BLaER1 treated with 17β-estradiol and CSF1 and Interleukin-3, amounts not matched to agents 10 nM and 100 nM (cell line): ENCODE results near the gene FAM199X.

Experiments
- H3K27ac ChIP-seq, 11 experiments: shearing (Covaris generic); formaldehyde crosslinking; 2 replicates each; pipeline ENCODE4 v1.8.1; 2022
- H3K27me3 ChIP-seq, 11 experiments: shearing (Covaris generic); formaldehyde crosslinking; 2 replicates each; pipeline ENCODE4 v1.8.1; 2022
- H3K36me3 ChIP-seq, 11 experiments: shearing (Covaris generic); formaldehyde crosslinking; 2 replicates each; pipeline ENCODE4 v1.8.1; 2022
- H3K4me1 ChIP-seq, 10 experiments: shearing (Covaris generic); formaldehyde crosslinking; 2 replicates each; pipeline ENCODE4 v1.8.1; 2022
- H3K4me2 ChIP-seq, 11 experiments: shearing (Covaris generic); formaldehyde crosslinking; 2 replicates each; pipeline ENCODE4 v1.8.1; 2022
- H3K4me3 ChIP-seq, 10 experiments: shearing (Covaris generic); formaldehyde crosslinking; 2 replicates each; pipeline ENCODE4 v1.8.1; 2022
- H3K9ac ChIP-seq, 11 experiments: shearing (Covaris generic); formaldehyde crosslinking; 2 replicates each; pipeline ENCODE4 v1.8.1; 2022
- H3K9me3 ChIP-seq, 11 experiments: shearing (Covaris generic); formaldehyde crosslinking; replicated peaks in 1 of 11; 2 replicates each; pipeline ENCODE4 v1.8.1; 2022
- H4K20me1 ChIP-seq, 11 experiments: shearing (Covaris generic); formaldehyde crosslinking; 2 replicates each; pipeline ENCODE4 v1.8.1; 2022
- Cebpa-rat ChIP-seq, 11 experiments: shearing (Covaris generic); IDR thresholded peaks; 2 replicates each; pipeline ENCODE4 v1.8.1; 2022

FAM199X gene

DNA sequence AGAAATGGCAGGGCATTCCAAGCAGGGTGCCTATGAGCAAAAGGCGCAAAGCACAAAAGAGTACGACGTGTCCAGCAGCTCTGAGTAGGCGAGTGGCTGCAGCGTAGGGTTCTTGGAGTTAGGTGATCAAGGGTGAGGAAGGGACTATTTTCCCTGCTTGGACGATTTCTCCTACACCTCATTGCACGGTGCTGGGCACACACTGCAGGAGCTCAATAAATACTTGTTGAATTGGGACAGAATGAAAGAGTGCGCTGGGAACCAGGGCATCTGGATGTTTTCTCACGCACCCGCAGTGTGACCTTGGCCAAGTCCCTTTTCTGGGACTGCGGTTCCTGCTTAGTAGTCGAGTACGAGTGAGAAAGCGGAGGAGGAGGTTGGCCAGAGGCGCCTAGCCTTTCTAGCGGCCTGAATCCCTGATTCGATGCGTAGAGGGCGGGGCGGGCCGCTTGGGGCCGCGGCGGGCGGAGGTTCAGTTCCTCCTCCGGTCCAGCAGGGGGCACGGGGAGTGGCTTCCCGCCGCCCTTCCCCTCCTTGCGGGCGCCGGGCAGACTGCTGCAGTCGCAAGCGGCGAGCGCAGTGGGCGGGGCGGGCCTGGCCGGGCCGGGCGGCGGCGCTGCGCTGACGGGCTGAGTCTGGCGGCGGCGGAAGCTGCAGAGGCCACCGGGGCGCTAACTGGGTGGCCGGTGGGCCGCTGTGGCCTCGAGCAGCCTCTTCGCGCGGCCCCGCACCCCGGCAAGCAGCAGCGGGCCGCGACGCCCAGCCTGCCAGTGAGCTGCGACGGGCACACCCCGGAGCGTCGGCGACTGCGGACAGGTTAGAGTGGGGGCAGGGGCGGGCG, at the start of gene FAM199X:
TSS of gene FAM199X (plus strand) at position 560 of the 841 bp plus-strand sequence. CDS start 333 bp downstream, outside the sequence.
- H3K27ac ChIP-seq: peak within 1 kb of the TSS; percentile 74 to 88 (median 80)
- H3K4me3 ChIP-seq: peak within 1 kb of the TSS; percentile 73 to 89 (median 82)
- peak within 1 kb of the TSS; percentile 76 to 89 (median 86) for H3K9ac ChIP-seq
- H4K20me1 ChIP-seq: peaks cover 0 to 36% (median 7%) of the 10 kb centered on the region in 11 experiments; a peak in 9 of 22 replicates
- peaks cover 0 to 14% (median 6%) of the 10 kb centered on the region in 11 experiments; a peak in 12 of 22 replicates for H3K9me3 ChIP-seq
- peaks cover 4 to 36% (median 17%) of the 10 kb centered on the region in 10 experiments; a peak in 15 of 20 replicates for H3K4me1 ChIP-seq
- H3K36me3 ChIP-seq: 0 out of 22 replicates have a peak, but pooled peaks cover 0 to 16% (median 0%) of the 10 kb centered on the region in 11 experiments
- H3K4me2 ChIP-seq: peak within 1 kb of the TSS; percentile 65 to 86 (median 70)
- H3K27me3 ChIP-seq: no peaks in the 10 kb centered on the region
- no peak for TF ChIP-seq Cebpa-rat (IDR thresholded peaks at IDR 0.05)

DNA sequence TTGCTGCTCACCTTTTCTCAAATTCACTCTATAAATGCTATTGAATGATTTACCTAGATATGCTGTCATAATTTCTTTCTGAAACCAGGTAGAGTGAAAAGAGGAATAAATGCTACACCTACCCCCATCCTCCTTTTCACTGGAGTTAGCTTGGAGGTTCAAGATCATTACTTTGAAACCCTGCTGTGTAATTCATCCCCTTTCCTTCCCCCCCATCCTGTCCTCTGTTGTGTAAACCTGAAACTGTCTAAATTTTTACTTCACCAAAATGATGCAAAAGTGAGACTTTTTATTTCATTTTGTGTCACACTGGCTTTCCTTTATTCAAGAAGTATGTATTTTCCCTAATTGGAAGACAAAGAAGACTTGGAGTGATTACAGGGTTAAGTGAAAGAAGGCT, 48.5 kb upstream of the FAM199X start:
- Histone ChIP-seq H3K27me3 (no peaks in the 10 kb centered on the region), H3K27ac (no peak overlapping the region), H3K9me3 (no peaks in the 10 kb centered on the region), H3K4me2 (no peak overlapping the region), H3K9ac (no peak overlapping the region), H3K36me3 (no peaks in the 10 kb centered on the region), H4K20me1 (peaks cover 0 to 23% (median 13%) of the 10 kb centered on the region in 11 experiments; a peak in 12 of 22 replicates), H3K4me1 (peaks cover 3 to 21% (median 14%) of the 10 kb centered on the region in 10 experiments; a peak in 19 of 20 replicates), H3K4me3 (no peak overlapping the region)
- TF ChIP-seq Cebpa-rat (IDR thresholded peaks at IDR 0.05): no peak

DNA sequence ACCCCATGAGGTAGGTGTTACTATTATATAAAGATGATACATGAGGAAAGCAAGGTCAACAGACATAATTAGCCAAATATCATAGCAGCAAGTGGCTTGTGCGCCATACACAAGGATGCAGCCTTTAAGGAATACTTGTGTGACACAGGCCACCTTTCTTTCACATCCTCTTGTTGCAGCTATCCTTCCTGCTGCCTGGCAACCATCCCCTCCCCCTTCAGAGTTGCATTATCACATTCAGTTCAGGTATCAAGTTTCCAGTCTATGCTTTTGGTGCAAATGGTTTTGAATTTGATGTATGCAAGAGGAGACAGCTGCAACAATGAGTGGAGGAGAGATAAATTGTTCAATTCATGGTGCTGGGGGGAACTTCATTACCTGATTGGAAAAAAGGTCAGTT, 47.5 kb upstream of the FAM199X start:
- H3K27me3 ChIP-seq: no peaks in the 10 kb centered on the region
- H3K4me2 ChIP-seq: no peak overlapping the region
- H3K9me3 ChIP-seq: no peaks in the 10 kb centered on the region
- TF ChIP-seq Cebpa-rat (IDR thresholded peaks at IDR 0.05): no peak
- H3K4me3 ChIP-seq: no peak overlapping the region
- H3K27ac ChIP-seq: no peak overlapping the region
- H3K9ac ChIP-seq: no peak overlapping the region
- H3K4me1 ChIP-seq: peaks cover 11 to 25% (median 18%) of the 10 kb centered on the region in 10 experiments
- H3K36me3 ChIP-seq: no peaks in the 10 kb centered on the region
- H4K20me1 ChIP-seq: peaks cover 0 to 20% (median 10%) of the 10 kb centered on the region in 11 experiments; a peak in 12 of 22 replicates

DNA sequence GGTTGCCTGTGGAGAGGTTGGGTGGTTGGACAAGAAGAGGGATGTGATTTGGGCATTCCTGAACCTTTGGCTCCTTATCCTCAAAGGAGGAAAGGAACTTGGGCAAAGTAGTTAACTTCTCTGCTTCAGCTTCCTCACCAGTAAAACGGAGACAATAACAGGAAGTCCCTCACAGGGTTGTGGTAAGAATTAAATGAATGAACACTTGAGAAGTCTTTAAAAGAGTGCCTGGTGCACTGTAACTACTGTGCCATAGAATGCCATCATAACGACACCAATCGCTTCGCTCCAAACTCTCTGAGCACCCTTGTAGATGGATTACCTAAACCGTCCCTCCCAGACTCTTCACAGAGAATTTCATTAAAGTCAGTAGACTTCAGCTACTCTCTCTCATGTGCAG, 43.4 kb upstream of the FAM199X start:
- TF ChIP-seq Cebpa-rat (IDR thresholded peaks at IDR 0.05): no peak
- Histone ChIP-seq H3K9ac (no peak overlapping the region; a peak in 1 of 22 replicates), H3K4me1 (peaks cover 11 to 15% (median 14%) of the 10 kb centered on the region in 10 experiments), H3K9me3 (no peaks in the 10 kb centered on the region), H3K4me3 (no peak overlapping the region), H4K20me1 (no peaks in the 10 kb centered on the region), H3K27me3 (no peaks in the 10 kb centered on the region), H3K36me3 (peaks cover 0 to 8% (median 0%) of the 10 kb centered on the region in 11 experiments; a peak in 4 of 22 replicates), H3K4me2 (peak overlapping the region; percentile 13 to 75 (median 66); a peak in 21 of 22 replicates), H3K27ac (peak overlapping the region in 4 of 11 experiments; percentile 9 to 34 (median 21); a peak in 3 of 22 replicates)

DNA sequence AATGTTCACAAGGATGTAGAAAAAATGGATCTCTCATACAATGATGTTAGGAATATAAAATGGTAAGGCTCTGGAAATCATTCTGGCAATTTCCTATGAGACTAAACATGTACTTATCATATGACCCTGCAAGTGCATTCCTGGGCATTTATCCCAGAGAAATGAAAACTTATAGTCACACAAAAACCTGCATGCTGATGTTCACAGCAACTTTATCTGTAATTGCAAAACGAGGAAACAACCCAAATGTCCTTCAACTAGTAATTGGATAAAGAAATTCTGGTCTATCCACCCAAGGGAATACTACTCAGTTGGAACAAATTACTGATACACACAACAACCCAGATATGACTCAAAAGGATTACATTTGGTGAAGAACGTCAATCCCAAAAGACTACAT, 39.4 kb upstream of the FAM199X start:
- Histone ChIP-seq H3K4me1 (peaks cover 11 to 15% (median 14%) of the 10 kb centered on the region in 10 experiments), H3K36me3 (peaks cover 0 to 24% (median 5%) of the 10 kb centered on the region in 11 experiments; a peak in 8 of 22 replicates), H3K9me3 (no peaks in the 10 kb centered on the region), H3K27ac (no peak overlapping the region), H3K4me3 (no peak overlapping the region), H3K27me3 (no peaks in the 10 kb centered on the region), H3K4me2 (no peak overlapping the region), H3K9ac (no peak overlapping the region), H4K20me1 (no peaks in the 10 kb centered on the region)
- TF ChIP-seq Cebpa-rat (IDR thresholded peaks at IDR 0.05): no peak

DNA sequence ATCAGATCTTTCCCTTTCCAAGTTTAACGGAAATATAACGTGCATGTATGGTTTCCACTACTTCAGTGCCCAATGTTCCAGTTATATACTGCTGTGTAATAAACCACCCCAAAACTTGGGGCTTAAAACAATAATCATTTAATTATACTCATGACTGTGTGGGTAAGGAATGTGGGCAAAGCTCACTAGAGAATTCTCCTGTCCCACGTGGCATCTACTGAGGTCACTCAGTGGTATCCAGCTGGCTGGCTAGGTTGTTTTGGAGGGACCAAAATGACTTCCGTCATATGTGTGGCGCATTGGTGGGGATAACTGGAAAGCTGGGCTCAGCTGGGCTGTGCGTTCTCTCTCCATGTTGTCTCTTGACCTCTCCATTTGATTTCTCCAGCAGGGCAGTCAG, 35.4 kb upstream of the FAM199X start:
- H3K9ac ChIP-seq: no peak overlapping the region
- no peaks in the 10 kb centered on the region for H3K27me3 ChIP-seq
- H3K4me2 ChIP-seq: no peak overlapping the region
- H3K27ac ChIP-seq: no peak overlapping the region
- H3K9me3 ChIP-seq: no peaks in the 10 kb centered on the region
- H3K4me1 ChIP-seq: peaks cover 0 to 6% (median 1%) of the 10 kb centered on the region in 10 experiments; a peak in 2 of 20 replicates
- peaks cover 0 to 31% (median 0%) of the 10 kb centered on the region in 11 experiments; a peak in 1 of 22 replicates for H4K20me1 ChIP-seq
- TF ChIP-seq Cebpa-rat (IDR thresholded peaks at IDR 0.05): no peak
- peaks cover 0 to 19% (median 4%) of the 10 kb centered on the region in 11 experiments; a peak in 8 of 22 replicates for H3K36me3 ChIP-seq
- H3K4me3 ChIP-seq: no peak overlapping the region

DNA sequence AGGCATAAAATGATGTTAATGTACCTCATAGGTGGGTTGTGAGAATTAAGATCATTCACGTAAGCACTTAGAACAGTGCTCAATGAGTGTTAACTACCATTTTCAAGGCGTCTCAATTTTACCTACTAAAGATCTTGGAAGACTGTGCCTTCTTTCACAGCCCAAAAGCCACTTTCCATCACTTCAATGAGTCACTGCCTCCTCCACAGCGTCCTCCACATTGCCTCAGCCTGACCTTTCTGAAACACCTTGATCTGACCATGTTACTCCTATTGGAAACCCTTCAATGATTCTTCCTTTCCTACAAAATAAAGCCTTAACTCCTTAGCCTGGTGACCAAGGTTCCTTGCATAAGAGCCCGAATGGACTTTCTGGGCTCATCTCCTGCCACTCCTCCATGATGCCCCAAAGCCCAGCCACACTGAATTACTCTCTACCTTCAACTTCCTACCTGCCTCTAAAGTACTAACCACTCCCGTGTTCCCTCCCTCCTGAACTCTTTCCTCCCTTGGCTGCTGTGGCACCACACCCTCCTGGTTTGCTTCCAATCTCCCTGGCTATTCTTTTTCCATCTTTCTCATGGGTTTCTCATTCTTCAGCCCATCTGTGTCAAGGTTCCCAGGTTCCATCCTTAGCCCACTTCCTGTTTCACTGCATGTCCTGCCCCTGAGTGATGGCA, 31.5 kb upstream of the FAM199X start:
- no peaks in the 10 kb centered on the region for H3K27me3 ChIP-seq
- no peak overlapping the region for H3K4me2 ChIP-seq
- peaks cover 0 to 14% (median 0%) of the 10 kb centered on the region in 11 experiments; a peak in 7 of 22 replicates for H3K36me3 ChIP-seq
- H3K9ac ChIP-seq: no peak overlapping the region
- H3K4me1 ChIP-seq: peaks cover 0 to 7% (median 3%) of the 10 kb centered on the region in 10 experiments; a peak in 3 of 20 replicates
- no peaks in the 10 kb centered on the region for H3K9me3 ChIP-seq
- peaks cover 0 to 51% (median 0%) of the 10 kb centered on the region in 11 experiments; a peak in 3 of 22 replicates for H4K20me1 ChIP-seq
- no peak overlapping the region for H3K27ac ChIP-seq
- no peak for TF ChIP-seq Cebpa-rat (IDR thresholded peaks at IDR 0.05)
- no peak overlapping the region for H3K4me3 ChIP-seq

DNA sequence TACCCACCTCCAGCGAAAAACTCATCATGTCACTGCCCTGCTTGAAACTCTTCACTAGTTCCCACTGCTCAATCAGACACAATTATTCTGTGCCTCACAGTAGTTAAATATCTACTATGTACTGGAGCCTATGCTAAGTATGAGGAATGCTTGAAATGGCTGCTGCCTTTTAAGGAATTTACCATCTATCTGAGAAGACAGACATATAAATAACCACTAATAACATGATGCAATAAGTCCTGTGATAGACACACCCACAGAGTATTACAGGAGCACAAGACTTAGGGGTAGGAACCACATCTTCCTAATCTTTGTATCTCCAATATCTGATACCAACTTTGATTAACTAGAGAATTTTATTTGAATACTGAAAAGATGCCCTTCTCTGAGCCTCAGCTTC, 30.6 kb upstream of the FAM199X start:
- H3K36me3 ChIP-seq: peaks cover 0 to 6% (median 0%) of the 10 kb centered on the region in 11 experiments; a peak in 2 of 22 replicates
- no peak overlapping the region for H3K4me3 ChIP-seq
- no peak for TF ChIP-seq Cebpa-rat (IDR thresholded peaks at IDR 0.05)
- peaks cover 0 to 7% (median 3%) of the 10 kb centered on the region in 10 experiments; a peak in 3 of 20 replicates for H3K4me1 ChIP-seq
- no peak overlapping the region for H3K27ac ChIP-seq
- H3K4me2 ChIP-seq: no peak overlapping the region
- H3K27me3 ChIP-seq: no peaks in the 10 kb centered on the region
- H4K20me1 ChIP-seq: peaks cover 0 to 51% (median 0%) of the 10 kb centered on the region in 11 experiments; a peak in 3 of 22 replicates
- H3K9me3 ChIP-seq: no peaks in the 10 kb centered on the region
- H3K9ac ChIP-seq: no peak overlapping the region
